ENCODE measurements around the gene C9orf50. TPM values are rescaled to one million over a fixed set of nuclear protein-coding genes. Genes with fewer than 3 reads are reported as not detected.

Gene C9orf50
- polyA plus RNA-seq, 2 donors, result 0.05 TPM; not detected in 1

Other genes with a start within 250 kb of the C9orf50 start
- gene NTMT1, start 5.1 kb upstream of the C9orf50 start, polyA plus RNA-seq, result 10 to 100 TPM; 14.2 to 30.6 TPM
- gene ASB6, start 21.1 kb upstream of the C9orf50 start, polyA plus RNA-seq, result 10 to 100 TPM; 14.4 to 15.1 TPM
- gene PRRX2, start 44.5 kb upstream of the C9orf50 start, polyA plus RNA-seq, result 1 to 10 TPM; 1.7 to 3.6 TPM
- 10 to 100 TPM in 1 of 2 donors, 1 to 10 TPM in 1; 6.4 to 16.3 TPM for gene PTGES, start 131.9 kb upstream of the C9orf50 start, polyA plus RNA-seq
- gene TOR1B, start 182.1 kb upstream of the C9orf50 start, polyA plus RNA-seq, result 1 to 10 TPM; 8.8 to 9.7 TPM
- gene TOR1A, start 203.0 kb upstream of the C9orf50 start, polyA plus RNA-seq, result 10 to 100 TPM in 1 of 2 donors, 1 to 10 TPM in 1; 9.8 to 15.8 TPM
- gene C9orf78, start 214.2 kb upstream of the C9orf50 start, polyA plus RNA-seq, result 10 to 100 TPM; 21.9 to 39.5 TPM
- 10 to 100 TPM; 15.1 to 20.7 TPM for gene USP20, start 214.4 kb upstream of the C9orf50 start, polyA plus RNA-seq

Measured in esophagus (tissue), 2 donors.